Activated CD4-positive, alpha-beta T cell treated with anti-CD3 and anti-CD28 coated beads, Interleukin-2, amount 50 U/mL, for 1 hour (primary cell): ENCODE measurements around the gene EMC10.
"Not testable (repeated sequence)": the region's sequence is repeated elsewhere in the genome, so short reads cannot be mapped to it uniquely, and the experiment has no call there.

Source experiments
- DNase-seq: peaks from one replicate; pipeline ENCODE4 v3.0.0-alpha.2; 2020

EMC10 gene

GRCh38 chr19:50453243-50453642 is 23.1 kb upstream of the EMC10 start:
- DNase-seq: no peak

- DNase-seq: no peak
Measured at GRCh38 chr19:50455992-50456391, 20.3 kb upstream of the EMC10 start.

GRCh38 chr19:50457300-50457699 is 19.0 kb upstream of the EMC10 start:
- DNase-seq: no peak

GRCh38 chr19:50458396-50459066 is 17.8 kb upstream of the EMC10 start:
- DNase-seq: no peak

- DNase-seq: no peak
Measured at GRCh38 chr19:50459067-50459456, 17.2 kb upstream of the EMC10 start.

GRCh38 chr19:50459638-50460037 is 16.7 kb upstream of the EMC10 start:
- no peak for DNase-seq

GRCh38 chr19:50460161-50460765 is 16.0 kb upstream of the EMC10 start:
- no peak for DNase-seq

- DNase-seq: peak; percentile 53
Measured at GRCh38 chr19:50461066-50461875, 15.0 kb upstream of the EMC10 start.

GRCh38 chr19:50462970-50463369 is 13.3 kb upstream of the EMC10 start:
- DNase-seq: no peak

- no peak for DNase-seq
Measured at GRCh38 chr19:50464348-50464747, 12.0 kb upstream of the EMC10 start.

- DNase-seq: no peak
Measured at GRCh38 chr19:50465000-50465399, 11.3 kb upstream of the EMC10 start.

GRCh38 chr19:50465986-50466705 is 10.2 kb upstream of the EMC10 start:
- no peak for DNase-seq

GRCh38 chr19:50466706-50467039 is 9.6 kb upstream of the EMC10 start:
- no peak for DNase-seq

GRCh38 chr19:50467566-50467965 is 8.7 kb upstream of the EMC10 start:
- DNase-seq: no peak

- no peak for DNase-seq
Measured at GRCh38 chr19:50468818-50469217, 7.5 kb upstream of the EMC10 start.

GRCh38 chr19:50473336-50473735 is 3.0 kb upstream of the EMC10 start:
- not testable (repeated sequence) for DNase-seq

- no peak for DNase-seq
Measured at GRCh38 chr19:50475101-50475568, 1.2 kb upstream of the EMC10 start.

GRCh38 chr19:50475736-50476223 is 527 bp upstream of the EMC10 start:
- no peak for DNase-seq

- DNase-seq: no peak
Measured at GRCh38 chr19:50476907-50477238, 566 bp downstream of the EMC10 start.

GRCh38 chr19:50477751-50478515 is 1.6 kb downstream of the EMC10 start:
- DNase-seq: no peak

- peak; percentile 18 for DNase-seq
Measured at GRCh38 chr19:50478901-50479715, 2.8 kb downstream of the EMC10 start.
